HEK293 (cell line): Measurements from ENCODE around the gene L3MBTL4.

Experiments used
- CTCF ChIA-PET: fragments of 350-600 bp; formaldehyde crosslinking; extraction: SDS; loops from one replicate; lab custom pipeline; 2021; ENCODE audit warnings: antibody characterized with exemption; lab: Yijun Ruan, JAX
- POLR2A ChIA-PET: fragments of 300-600 bp; formaldehyde crosslinking; extraction: SDS; loops from one replicate; lab custom pipeline; 2020; ENCODE audit warnings: antibody characterized with exemption, inconsistent platforms; lab: Yijun Ruan, JAX
- H3K27ac ChIP-seq: fragments of 200-500 bp; sonication (Bioruptor generic); 2 replicates; pipeline ENCODE4 v1.5.1; 2014; ENCODE audit warnings: low read depth, low read length, control low read depth, inconsistent platforms; ENCODE audit errors: extremely low read depth
- H3K36me3 ChIP-seq, 2 experiments: fragments of 200-500 bp in 1 of 2; sonication (Bioruptor generic) in 1 of 2; 1 replicate in 1 of 2; 2 replicates in 1 of 2; pipeline ENCODE4 v1.5.1; 2014 to 2017; ENCODE audit warnings: inconsistent platforms in 2 of 2, low read length in 2 of 2; ENCODE audit not compliant: control insufficient read depth in 2 of 2, insufficient read depth in 1 of 2
- H3K4me1 ChIP-seq: fragments of 200-500 bp; sonication (Bioruptor generic); 2 replicates; pipeline ENCODE4 v1.5.1; 2014; ENCODE audit warnings: mild to moderate bottlenecking, low read length, inconsistent platforms; ENCODE audit not compliant: control insufficient read depth, insufficient read depth
- H3K4me3 ChIP-seq: 2 replicates; pipeline ENCODE4 v1.5.1; 2011; ENCODE audit warnings: low read depth, mild to moderate bottlenecking, control low read depth, low read length, moderate library complexity
- H3K9me3 ChIP-seq: fragments of 200-500 bp; sonication (Bioruptor generic); 2 replicates; pipeline ENCODE4 v1.5.1; 2014; ENCODE audit warnings: low read depth, low read length, inconsistent platforms; ENCODE audit not compliant: control insufficient read depth, insufficient read depth
- GLI4 ChIP-seq: fragments of 450-650 bp; formaldehyde crosslinking; IDR thresholded peaks from 2 replicates; pipeline ENCODE4 v1.5.1; 2016; ENCODE audit warnings: missing biosample characterization, missing genetic modification characterization
- PRDM1 ChIP-seq: fragments of 450-650 bp; formaldehyde crosslinking; IDR thresholded peaks from 2 replicates; pipeline ENCODE4; 2016; ENCODE audit warnings: missing biosample characterization, missing genetic modification characterization
- RBAK ChIP-seq: fragments of 450-650 bp; formaldehyde crosslinking; IDR thresholded peaks from 2 replicates; pipeline ENCODE4 v1.5.1; 2016; ENCODE audit warnings: missing biosample characterization, missing genetic modification characterization
- SETDB1 ChIP-seq: IDR thresholded peaks from one replicate; pipeline ENCODE4 v1.6.1; 2017; ENCODE audit warnings: mild to moderate bottlenecking, low read length, moderate library complexity, mixed read lengths; ENCODE audit not compliant: insufficient read length
- SP3 ChIP-seq: fragments of 450-650 bp; formaldehyde crosslinking; IDR thresholded peaks from 2 replicates; pipeline ENCODE4 v1.5.1; 2016; ENCODE audit warnings: missing biosample characterization, missing genetic modification characterization
- ZFHX2 ChIP-seq: fragments of 450-650 bp; formaldehyde crosslinking; conservative IDR thresholded peaks from 2 replicates; pipeline ENCODE4 v1.5.1; 2016; ENCODE audit warnings: missing biosample characterization, missing genetic modification characterization
- ZNF10 ChIP-seq: fragments of 450-650 bp; formaldehyde crosslinking; IDR thresholded peaks from 2 replicates; pipeline ENCODE4 v1.5.1; 2017; ENCODE audit warnings: missing biosample characterization, missing genetic modification characterization
- ZNF184 ChIP-seq: fragments of 450-650 bp; IDR thresholded peaks from 2 replicates; pipeline ENCODE4 v1.5.1; 2018; ENCODE audit warnings: missing biosample characterization, mild to moderate bottlenecking, missing genetic modification characterization
- ZNF24 ChIP-seq: fragments of 450-650 bp; formaldehyde crosslinking; IDR thresholded peaks from 2 replicates; pipeline ENCODE4 v1.5.1; 2016; ENCODE audit warnings: missing biosample characterization, missing genetic modification characterization
- ZNF311 ChIP-seq: fragments of 450-650 bp; formaldehyde crosslinking; IDR thresholded peaks from 2 replicates; pipeline ENCODE4 v1.5.1; 2017; ENCODE audit warnings: missing biosample characterization, missing genetic modification characterization, borderline replicate concordance
- ZNF473 ChIP-seq: fragments of 450-650 bp; formaldehyde crosslinking; IDR thresholded peaks from 2 replicates; pipeline ENCODE4 v1.5.1; 2017; ENCODE audit warnings: missing biosample characterization, missing genetic modification characterization
- ZNF501 ChIP-seq: fragments of 450-650 bp; formaldehyde crosslinking; IDR thresholded peaks from 2 replicates; pipeline ENCODE4 v1.5.1; 2016; ENCODE audit warnings: missing biosample characterization, missing genetic modification characterization
- ZNF549 ChIP-seq: fragments of 450-650 bp; IDR thresholded peaks from 2 replicates; pipeline ENCODE4 v1.5.1; 2018; ENCODE audit warnings: missing biosample characterization, missing genetic modification characterization, mild to moderate bottlenecking, inconsistent platforms, moderate library complexity
- ZNF560 ChIP-seq: fragments of 450-650 bp; formaldehyde crosslinking; IDR thresholded peaks from 2 replicates; pipeline ENCODE4 v1.5.1; 2017; ENCODE audit warnings: missing biosample characterization, missing genetic modification characterization, borderline replicate concordance
- ZNF561 ChIP-seq: fragments of 450-650 bp; IDR thresholded peaks from 2 replicates; pipeline ENCODE4 v1.5.1; 2018; ENCODE audit warnings: missing biosample characterization, missing genetic modification characterization, borderline replicate concordance
- ZNF610 ChIP-seq: fragments of 450-650 bp; formaldehyde crosslinking; IDR thresholded peaks from 2 replicates; pipeline ENCODE4 v1.5.1; 2016; ENCODE audit warnings: missing biosample characterization, missing genetic modification characterization, borderline replicate concordance
- ZNF629 ChIP-seq: fragments of 450-650 bp; formaldehyde crosslinking; IDR thresholded peaks from 2 replicates; pipeline ENCODE4 v1.5.1; 2017; ENCODE audit warnings: missing biosample characterization, missing genetic modification characterization
- TF ChIP-seq, protein P1 (sequence below): fragments of 450-650 bp; formaldehyde crosslinking; IDR thresholded peaks from 2 replicates; pipeline ENCODE4 v1.5.1; 2016; ENCODE audit warnings: missing biosample characterization, missing genetic modification characterization, borderline replicate concordance
- TF ChIP-seq, protein P2 (sequence below): fragments of 450-650 bp; formaldehyde crosslinking; IDR thresholded peaks from 2 replicates; pipeline ENCODE4 v1.5.1; 2016; ENCODE audit warnings: missing biosample characterization, missing genetic modification characterization, low read depth
- TF ChIP-seq, protein P3 (sequence below): fragments of 450-650 bp; formaldehyde crosslinking; IDR thresholded peaks from 2 replicates; pipeline ENCODE4 v1.5.1; 2017; ENCODE audit warnings: missing biosample characterization, missing genetic modification characterization
- TF ChIP-seq, protein P4 (sequence below): fragments of 450-650 bp; formaldehyde crosslinking; IDR thresholded peaks from 2 replicates; pipeline ENCODE4 v1.5.1; 2016; ENCODE audit warnings: missing biosample characterization, missing genetic modification characterization, borderline replicate concordance

L3MBTL4 gene

DNA sequence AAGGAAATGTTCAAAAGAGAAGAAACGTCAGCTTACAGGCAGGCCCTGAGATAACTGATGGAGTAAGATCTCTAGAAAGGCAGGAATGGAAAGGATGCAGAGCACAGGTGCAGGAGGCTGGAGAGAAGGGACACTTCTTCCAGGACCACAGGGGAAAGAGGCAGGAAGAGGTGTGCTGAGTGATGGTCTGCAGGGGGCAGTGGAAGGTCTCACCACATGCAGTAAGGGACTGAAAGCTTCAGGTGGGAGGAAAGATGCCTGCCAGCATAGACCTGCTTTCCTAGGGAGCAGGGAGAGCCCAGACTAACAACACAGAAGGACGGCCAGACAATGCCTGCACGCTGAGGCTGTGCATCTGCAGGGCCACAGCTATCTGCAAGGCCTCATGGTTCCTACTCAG, 156.8 kb downstream of the L3MBTL4 start:
- POLR2A ChIA-PET: no interaction called here
- Histone ChIP-seq H3K4me3 (no peak overlapping the region), H3K9me3 (no peaks in the 10 kb centered on the region), H3K27ac (no peak overlapping the region)
- TF ChIP-seq ZNF610 (tag by site-specific recombination): no peak
- no peak for TF ChIP-seq SETDB1
- TF ChIP-seq, protein P1, sequence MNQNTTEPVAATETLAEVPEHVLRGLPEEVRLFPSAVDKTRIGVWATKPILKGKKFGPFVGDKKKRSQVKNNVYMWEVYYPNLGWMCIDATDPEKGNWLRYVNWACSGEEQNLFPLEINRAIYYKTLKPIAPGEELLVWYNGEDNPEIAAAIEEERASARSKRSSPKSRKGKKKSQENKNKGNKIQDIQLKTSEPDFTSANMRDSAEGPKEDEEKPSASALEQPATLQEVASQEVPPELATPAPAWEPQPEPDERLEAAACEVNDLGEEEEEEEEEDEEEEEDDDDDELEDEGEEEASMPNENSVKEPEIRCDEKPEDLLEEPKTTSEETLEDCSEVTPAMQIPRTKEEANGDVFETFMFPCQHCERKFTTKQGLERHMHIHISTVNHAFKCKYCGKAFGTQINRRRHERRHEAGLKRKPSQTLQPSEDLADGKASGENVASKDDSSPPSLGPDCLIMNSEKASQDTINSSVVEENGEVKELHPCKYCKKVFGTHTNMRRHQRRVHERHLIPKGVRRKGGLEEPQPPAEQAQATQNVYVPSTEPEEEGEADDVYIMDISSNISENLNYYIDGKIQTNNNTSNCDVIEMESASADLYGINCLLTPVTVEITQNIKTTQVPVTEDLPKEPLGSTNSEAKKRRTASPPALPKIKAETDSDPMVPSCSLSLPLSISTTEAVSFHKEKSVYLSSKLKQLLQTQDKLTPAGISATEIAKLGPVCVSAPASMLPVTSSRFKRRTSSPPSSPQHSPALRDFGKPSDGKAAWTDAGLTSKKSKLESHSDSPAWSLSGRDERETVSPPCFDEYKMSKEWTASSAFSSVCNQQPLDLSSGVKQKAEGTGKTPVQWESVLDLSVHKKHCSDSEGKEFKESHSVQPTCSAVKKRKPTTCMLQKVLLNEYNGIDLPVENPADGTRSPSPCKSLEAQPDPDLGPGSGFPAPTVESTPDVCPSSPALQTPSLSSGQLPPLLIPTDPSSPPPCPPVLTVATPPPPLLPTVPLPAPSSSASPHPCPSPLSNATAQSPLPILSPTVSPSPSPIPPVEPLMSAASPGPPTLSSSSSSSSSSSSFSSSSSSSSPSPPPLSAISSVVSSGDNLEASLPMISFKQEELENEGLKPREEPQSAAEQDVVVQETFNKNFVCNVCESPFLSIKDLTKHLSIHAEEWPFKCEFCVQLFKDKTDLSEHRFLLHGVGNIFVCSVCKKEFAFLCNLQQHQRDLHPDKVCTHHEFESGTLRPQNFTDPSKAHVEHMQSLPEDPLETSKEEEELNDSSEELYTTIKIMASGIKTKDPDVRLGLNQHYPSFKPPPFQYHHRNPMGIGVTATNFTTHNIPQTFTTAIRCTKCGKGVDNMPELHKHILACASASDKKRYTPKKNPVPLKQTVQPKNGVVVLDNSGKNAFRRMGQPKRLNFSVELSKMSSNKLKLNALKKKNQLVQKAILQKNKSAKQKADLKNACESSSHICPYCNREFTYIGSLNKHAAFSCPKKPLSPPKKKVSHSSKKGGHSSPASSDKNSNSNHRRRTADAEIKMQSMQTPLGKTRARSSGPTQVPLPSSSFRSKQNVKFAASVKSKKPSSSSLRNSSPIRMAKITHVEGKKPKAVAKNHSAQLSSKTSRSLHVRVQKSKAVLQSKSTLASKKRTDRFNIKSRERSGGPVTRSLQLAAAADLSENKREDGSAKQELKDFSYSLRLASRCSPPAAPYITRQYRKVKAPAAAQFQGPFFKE (tag by site-specific recombination): no peak
- TF ChIP-seq ZNF560 (tag by site-specific recombination): no peak
- TF ChIP-seq, all 188 proteins: peak for 0
- CTCF ChIA-PET: no interaction called here
- Histone ChIP-seq H3K4me1 (peaks cover 16% of the 10 kb centered on the region), H3K36me3 (peaks cover 0 to 2% of the 10 kb centered on the region in 2 experiments; a peak in 1 of 3 replicates)

DNA sequence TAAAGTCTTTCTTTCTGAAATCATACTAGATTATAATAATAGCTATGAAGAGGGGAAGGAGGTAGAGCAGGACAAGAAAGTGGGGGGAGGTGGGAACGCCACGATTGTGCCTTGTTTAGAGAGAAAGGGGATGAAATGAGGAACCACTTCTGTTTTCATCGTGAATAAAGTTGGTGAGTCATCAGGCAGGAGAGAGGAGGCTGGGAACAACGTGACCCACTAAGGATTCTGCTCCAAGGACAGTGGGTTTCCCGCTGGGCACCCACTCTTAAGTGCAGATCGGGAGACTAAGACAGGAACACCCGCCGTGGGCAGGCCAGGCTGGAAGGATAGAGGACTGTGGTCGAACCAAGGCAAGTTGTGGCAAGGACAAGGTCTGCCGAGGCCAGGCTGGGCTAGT, 158.2 kb downstream of the L3MBTL4 start:
- no peak overlapping the region for H3K4me3 ChIP-seq
- H3K36me3 ChIP-seq: no peaks in the 10 kb centered on the region
- H3K27ac ChIP-seq: no peak overlapping the region
- POLR2A ChIA-PET: no interaction called here
- H3K4me1 ChIP-seq: peaks cover 16% of the 10 kb centered on the region
- TF ChIP-seq ZNF10 (tag by site-specific recombination) (no peak), PRDM1 (tag by site-specific recombination) (0 out of 2 replicates have a peak, but pooled peaks have one; percentile 22), RBAK (tag by site-specific recombination) (no peak)
- CTCF ChIA-PET: interaction anchor here (0.7 to 1.5 kb wide), 3 partner anchors 100 to 1089 kb away, joined by 3 to 4 read pairs (median 3); no protein-coding TSS in a partner anchor
- H3K9me3 ChIP-seq: no peaks in the 10 kb centered on the region

DNA sequence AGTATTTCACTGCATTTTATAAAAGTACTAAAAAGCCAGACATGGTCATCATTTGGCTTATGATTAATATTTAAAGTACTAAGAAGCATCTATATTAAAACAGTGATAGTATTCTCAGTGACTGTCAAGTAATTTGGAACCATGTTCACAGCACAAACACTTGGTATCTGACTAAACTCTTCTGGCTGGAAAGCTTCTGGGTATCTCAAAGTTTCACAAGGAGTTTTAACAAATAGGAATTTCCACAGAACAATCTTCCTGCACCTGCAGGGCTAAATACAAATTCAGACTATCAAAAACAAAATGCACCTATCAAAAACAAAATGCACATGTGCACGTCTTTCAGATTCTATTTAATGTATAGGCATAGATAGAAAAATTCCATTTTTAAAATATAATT, 158.8 kb downstream of the L3MBTL4 start:
- ChIA-PET CTCF (interaction anchor here (0.7 to 1.5 kb wide), 3 partner anchors 101 to 1088 kb away, joined by 3 to 4 read pairs (median 3); no protein-coding TSS in a partner anchor), POLR2A (no interaction called here)
- peaks cover 16% of the 10 kb centered on the region for H3K4me1 ChIP-seq
- no peaks in the 10 kb centered on the region for H3K9me3 ChIP-seq
- H3K27ac ChIP-seq: no peak overlapping the region
- TF ChIP-seq ZNF184 (tag by site-specific recombination): no peak
- TF ChIP-seq, protein P2, sequence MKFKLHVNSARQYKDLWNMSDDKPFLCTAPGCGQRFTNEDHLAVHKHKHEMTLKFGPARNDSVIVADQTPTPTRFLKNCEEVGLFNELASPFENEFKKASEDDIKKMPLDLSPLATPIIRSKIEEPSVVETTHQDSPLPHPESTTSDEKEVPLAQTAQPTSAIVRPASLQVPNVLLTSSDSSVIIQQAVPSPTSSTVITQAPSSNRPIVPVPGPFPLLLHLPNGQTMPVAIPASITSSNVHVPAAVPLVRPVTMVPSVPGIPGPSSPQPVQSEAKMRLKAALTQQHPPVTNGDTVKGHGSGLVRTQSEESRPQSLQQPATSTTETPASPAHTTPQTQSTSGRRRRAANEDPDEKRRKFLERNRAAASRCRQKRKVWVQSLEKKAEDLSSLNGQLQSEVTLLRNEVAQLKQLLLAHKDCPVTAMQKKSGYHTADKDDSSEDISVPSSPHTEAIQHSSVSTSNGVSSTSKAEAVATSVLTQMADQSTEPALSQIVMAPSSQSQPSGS (tag by site-specific recombination): no peak
- no peak for TF ChIP-seq ZNF24 (tag by site-specific recombination)
- no peak for TF ChIP-seq ZNF610 (tag by site-specific recombination)
- TF ChIP-seq SP3: no peak
- TF ChIP-seq, protein P3, sequence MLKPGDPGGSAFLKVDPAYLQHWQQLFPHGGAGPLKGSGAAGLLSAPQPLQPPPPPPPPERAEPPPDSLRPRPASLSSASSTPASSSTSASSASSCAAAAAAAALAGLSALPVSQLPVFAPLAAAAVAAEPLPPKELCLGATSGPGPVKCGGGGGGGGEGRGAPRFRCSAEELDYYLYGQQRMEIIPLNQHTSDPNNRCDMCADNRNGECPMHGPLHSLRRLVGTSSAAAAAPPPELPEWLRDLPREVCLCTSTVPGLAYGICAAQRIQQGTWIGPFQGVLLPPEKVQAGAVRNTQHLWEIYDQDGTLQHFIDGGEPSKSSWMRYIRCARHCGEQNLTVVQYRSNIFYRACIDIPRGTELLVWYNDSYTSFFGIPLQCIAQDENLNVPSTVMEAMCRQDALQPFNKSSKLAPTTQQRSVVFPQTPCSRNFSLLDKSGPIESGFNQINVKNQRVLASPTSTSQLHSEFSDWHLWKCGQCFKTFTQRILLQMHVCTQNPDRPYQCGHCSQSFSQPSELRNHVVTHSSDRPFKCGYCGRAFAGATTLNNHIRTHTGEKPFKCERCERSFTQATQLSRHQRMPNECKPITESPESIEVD (tag by site-specific recombination): no peak
- TF ChIP-seq ZNF473 (tag by site-specific recombination): no peak
- TF ChIP-seq ZNF629 (tag by site-specific recombination): no peak
- no peak for TF ChIP-seq ZFHX2
- TF ChIP-seq ZNF549 (tag by site-specific recombination): no peak
- no peak for TF ChIP-seq ZNF561
- TF ChIP-seq, protein P4, sequence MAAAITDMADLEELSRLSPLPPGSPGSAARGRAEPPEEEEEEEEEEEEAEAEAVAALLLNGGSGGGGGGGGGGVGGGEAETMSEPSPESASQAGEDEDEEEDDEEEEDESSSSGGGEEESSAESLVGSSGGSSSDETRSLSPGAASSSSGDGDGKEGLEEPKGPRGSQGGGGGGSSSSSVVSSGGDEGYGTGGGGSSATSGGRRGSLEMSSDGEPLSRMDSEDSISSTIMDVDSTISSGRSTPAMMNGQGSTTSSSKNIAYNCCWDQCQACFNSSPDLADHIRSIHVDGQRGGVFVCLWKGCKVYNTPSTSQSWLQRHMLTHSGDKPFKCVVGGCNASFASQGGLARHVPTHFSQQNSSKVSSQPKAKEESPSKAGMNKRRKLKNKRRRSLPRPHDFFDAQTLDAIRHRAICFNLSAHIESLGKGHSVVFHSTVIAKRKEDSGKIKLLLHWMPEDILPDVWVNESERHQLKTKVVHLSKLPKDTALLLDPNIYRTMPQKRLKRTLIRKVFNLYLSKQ (tag by site-specific recombination): no peak
- no peak for TF ChIP-seq GLI4
- TF ChIP-seq SETDB1: no peak
- TF ChIP-seq ZNF501 (tag by site-specific recombination): no peak
- TF ChIP-seq ZNF311 (tag by site-specific recombination): no peak
- H3K4me3 ChIP-seq: no peak overlapping the region
- H3K36me3 ChIP-seq: no peaks in the 10 kb centered on the region
